ENCODE results near the gene AATK. TPM values are rescaled to one million over a fixed set of nuclear protein-coding genes. Genes with fewer than 3 reads are reported as not detected.

The AATK gene
- total and polyA plus RNA-seq, 2 of the 13 experiments (the other 11 are each of a cell fraction or from before 2014, with no cell fraction given), result 2.9 to 8.4 TPM

DNA sequence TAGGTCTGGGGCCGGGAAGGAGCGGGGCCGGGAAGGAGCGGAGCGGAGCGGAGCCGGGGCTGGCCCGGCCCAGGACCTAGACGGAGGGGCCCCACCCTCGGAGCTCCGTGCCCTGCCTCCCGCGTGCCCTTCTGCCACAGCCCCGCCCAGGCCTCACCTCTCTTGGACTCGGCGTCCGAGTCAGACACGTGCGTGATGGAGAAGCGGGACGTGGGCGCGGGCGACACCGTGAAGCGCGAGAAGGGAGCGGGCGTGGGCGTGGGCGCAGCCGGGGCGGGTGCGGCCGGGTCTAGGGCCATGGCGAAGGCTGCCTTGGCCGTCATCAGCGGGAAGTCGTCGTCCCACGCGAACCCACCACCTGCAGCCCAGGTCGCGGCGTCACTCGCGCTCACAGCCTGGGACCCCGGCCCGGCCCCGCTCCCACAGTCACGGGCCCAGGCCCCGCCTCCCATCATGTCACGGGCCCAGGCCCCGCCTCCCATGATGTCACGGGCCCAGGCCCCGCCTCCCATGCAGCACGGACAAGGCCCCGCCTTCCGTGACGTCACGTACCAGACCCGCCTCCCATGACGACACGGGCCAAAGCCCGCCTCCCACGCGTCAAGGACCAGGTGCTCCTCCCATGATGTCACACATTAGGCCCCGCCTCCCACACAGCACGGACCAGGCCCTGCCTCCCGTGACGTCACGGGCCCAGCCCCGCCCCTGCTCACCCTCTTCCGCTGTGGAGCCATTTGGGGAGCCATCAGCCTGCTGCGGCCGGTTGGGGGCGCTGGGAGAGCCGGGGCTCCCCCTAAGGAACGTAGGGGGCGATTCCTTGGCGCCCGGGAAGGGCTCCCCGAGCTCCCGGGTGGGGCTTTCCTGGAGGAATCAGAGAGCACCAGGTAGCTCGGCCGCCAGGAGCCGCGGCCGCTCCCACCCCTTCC, 46.5 kb downstream of the AATK start (continued):
- peak; percentile 42; the same call in 1 of the 2 replicates for TF ChIP-seq SP4 (CRISPR knock-in tag; IDR thresholded peaks at IDR 0.05)
- no peak for TF ChIP-seq ZNF780A (CRISPR knock-in tag; IDR thresholded peaks at IDR 0.05)
- no peak for TF ChIP-seq ZNF564 (CRISPR knock-in tag; IDR thresholded peaks at IDR 0.05)
- TF ChIP-seq CBX5 (CRISPR knock-in tag; IDR thresholded peaks at IDR 0.05; ENCODE audit: borderline replicate concordance), result no peak
- no peak for TF ChIP-seq FOXA3 (CRISPR knock-in tag; IDR thresholded peaks at IDR 0.05)
- TF ChIP-seq DBP (CRISPR knock-in tag; IDR thresholded peaks at IDR 0.05; ENCODE audit: not compliant biosample characterization), result no peak
- TF ChIP-seq, protein P1, sequence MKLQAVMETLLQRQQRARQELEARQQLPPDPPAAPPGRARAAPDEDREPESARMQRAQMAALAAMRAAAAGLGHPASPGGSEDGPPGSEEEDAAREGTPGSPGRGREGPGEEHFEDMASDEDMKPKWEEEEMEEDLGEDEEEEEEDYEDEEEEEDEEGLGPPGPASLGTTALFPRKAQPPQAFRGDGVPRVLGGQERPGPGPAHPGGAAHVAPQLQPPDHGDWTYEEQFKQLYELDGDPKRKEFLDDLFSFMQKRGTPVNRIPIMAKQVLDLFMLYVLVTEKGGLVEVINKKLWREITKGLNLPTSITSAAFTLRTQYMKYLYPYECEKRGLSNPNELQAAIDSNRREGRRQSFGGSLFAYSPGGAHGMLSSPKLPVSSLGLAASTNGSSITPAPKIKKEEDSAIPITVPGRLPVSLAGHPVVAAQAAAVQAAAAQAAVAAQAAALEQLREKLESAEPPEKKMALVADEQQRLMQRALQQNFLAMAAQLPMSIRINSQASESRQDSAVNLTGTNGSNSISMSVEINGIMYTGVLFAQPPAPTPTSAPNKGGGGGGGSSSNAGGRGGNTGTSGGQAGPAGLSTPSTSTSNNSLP (IDR thresholded peaks at IDR 0.05; ENCODE audit: low read depth, low read length), result no peak
- TF ChIP-seq SP5 (CRISPR knock-in tag; IDR thresholded peaks at IDR 0.05; ENCODE audit: borderline replicate concordance, low read depth), result no peak
- no peak for TF ChIP-seq IRF9 (CRISPR knock-in tag; IDR thresholded peaks at IDR 0.05; ENCODE audit: borderline replicate concordance)
- TF ChIP-seq ZBTB2 (CRISPR knock-in tag; IDR thresholded peaks at IDR 0.05; ENCODE audit: low read depth), result no peak
- no peak for TF ChIP-seq RFX5 (IDR thresholded peaks at IDR 0.05; ENCODE audit: low read depth, low read length)
- TF ChIP-seq, protein P2, sequence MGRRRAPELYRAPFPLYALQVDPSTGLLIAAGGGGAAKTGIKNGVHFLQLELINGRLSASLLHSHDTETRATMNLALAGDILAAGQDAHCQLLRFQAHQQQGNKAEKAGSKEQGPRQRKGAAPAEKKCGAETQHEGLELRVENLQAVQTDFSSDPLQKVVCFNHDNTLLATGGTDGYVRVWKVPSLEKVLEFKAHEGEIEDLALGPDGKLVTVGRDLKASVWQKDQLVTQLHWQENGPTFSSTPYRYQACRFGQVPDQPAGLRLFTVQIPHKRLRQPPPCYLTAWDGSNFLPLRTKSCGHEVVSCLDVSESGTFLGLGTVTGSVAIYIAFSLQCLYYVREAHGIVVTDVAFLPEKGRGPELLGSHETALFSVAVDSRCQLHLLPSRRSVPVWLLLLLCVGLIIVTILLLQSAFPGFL (CRISPR knock-in tag; IDR thresholded peaks at IDR 0.05), result no peak
- TF ChIP-seq SALL2 (CRISPR knock-in tag; IDR thresholded peaks at IDR 0.05), result no peak
- TF ChIP-seq ZNF225 (CRISPR knock-in tag; IDR thresholded peaks at IDR 0.05), result no peak
- TF ChIP-seq SRSF9 (IDR thresholded peaks at IDR 0.05; ENCODE audit: borderline replicate concordance, insufficient read depth, low read depth, low read length, poor library complexity, severe bottlenecking), result no peak
- TF ChIP-seq THYN1 (CRISPR knock-in tag; IDR thresholded peaks at IDR 0.05; ENCODE audit: borderline replicate concordance, low read depth), result no peak
- TF ChIP-seq MEIS1 (CRISPR knock-in tag; IDR thresholded peaks at IDR 0.05; ENCODE audit: borderline replicate concordance), result no peak
- TF ChIP-seq ZNF891 (CRISPR knock-in tag; IDR thresholded peaks at IDR 0.05), result no peak

Measured in HepG2 (cell line).